IPS-18a (cell line): Measurements from ENCODE around the gene ZIC5.

ENCODE experiments used
- H3K27ac ChIP-seq: one replicate; pipeline ENCODE4 v1.5.1; 2013; ENCODE audit warnings: low read length
- H3K27me3 ChIP-seq: one replicate; pipeline ENCODE4 v1.6.1; 2013; ENCODE audit warnings: mild to moderate bottlenecking, low read length; ENCODE audit not compliant: control insufficient read depth, insufficient read depth
- H3K36me3 ChIP-seq: one replicate; pipeline ENCODE4 v1.6.1; 2013; ENCODE audit warnings: low read depth, low read length; ENCODE audit not compliant: control insufficient read depth
- H3K4me1 ChIP-seq: one replicate; pipeline ENCODE4 v1.6.1; 2013; ENCODE audit warnings: low read depth, low read length; ENCODE audit not compliant: control insufficient read depth
- H3K4me3 ChIP-seq: one replicate; pipeline ENCODE4 v1.5.1; 2013; ENCODE audit warnings: low read length
- H3K9ac ChIP-seq: one replicate; pipeline ENCODE4 v1.6.1; 2013; ENCODE audit warnings: mild to moderate bottlenecking, low read length, moderate library complexity
- H3K9me3 ChIP-seq: one replicate; pipeline ENCODE4 v1.6.1; 2013; ENCODE audit warnings: low read depth, low read length; ENCODE audit not compliant: control insufficient read depth

Gene ZIC5

DNA sequence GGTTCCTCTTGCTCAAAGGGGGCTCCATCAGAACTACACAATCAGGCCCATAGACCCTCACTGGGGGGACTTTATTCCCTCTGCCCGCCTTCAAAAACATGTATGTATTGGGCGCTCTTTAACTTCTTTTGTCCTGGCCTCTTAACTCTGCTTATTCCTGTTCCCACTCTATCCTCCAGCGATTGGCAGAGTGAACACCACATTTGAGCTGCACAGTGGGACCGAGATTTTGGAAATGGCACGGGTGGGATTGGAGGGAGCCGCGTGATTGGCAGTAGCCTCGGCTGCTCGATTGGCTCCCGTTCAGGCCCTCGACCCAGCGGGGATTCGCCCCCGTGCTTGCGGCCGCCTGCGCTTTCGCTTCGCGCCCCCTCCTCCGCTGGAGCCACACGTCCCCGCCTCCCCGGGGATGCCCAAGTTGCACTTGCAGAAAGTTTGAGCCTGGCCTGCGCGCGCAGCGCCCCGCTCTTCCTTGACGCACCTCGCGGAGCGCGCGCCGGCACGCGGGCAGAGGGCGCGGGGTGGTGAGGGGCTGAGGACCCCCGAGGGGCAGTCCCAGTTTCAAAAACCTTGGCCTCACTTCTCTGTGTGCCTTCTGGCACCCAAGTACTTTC, at the start of gene ZIC5:
TSS of gene ZIC5 (minus strand) at position 192 of the 614 bp plus-strand sequence. CDS start at position 28, 164 bp downstream.
- peak within 1 kb of the TSS; percentile 86 for H3K4me3 ChIP-seq
- H3K9ac ChIP-seq = peak within 1 kb of the TSS; percentile 67
- peak within 1 kb of the TSS; percentile 46 for H3K27ac ChIP-seq
- peaks cover 20% of the 10 kb centered on the region for H3K36me3 ChIP-seq
- peaks cover 55% of the 10 kb centered on the region for H3K4me1 ChIP-seq
- H3K27me3 ChIP-seq = peaks cover 19% of the 10 kb centered on the region
- H3K9me3 ChIP-seq = no peaks in the 10 kb centered on the region

DNA sequence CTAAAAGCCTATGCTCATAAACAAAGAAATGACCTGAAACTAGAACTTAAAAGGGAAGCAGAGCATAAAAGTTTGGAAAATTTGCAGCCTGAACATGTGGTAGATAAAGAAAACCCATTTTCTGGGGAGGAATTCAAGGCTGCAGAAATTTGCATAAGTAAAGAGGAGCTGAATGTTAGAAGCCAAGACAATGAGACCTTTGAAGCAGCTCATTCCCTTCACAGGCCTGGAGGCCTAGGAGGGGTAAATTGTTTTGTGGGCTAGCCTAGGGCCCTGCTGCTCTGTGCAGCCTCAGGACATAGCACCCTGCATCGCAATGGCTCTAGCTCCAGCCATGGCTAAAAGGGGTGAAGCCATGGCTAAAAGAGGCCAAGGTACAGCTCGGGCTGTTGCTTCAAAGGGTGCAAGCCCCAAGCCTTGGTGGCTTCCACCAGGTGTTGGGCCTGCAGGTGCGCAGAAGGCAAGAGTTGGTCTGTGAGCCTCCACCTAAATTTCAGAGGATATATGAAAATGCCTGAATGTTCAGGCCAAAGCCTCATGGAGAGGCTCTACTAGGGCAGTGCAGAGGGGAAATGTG, 48.3 kb upstream of the ZIC5 start:
- H3K9me3 ChIP-seq = no peaks in the 10 kb centered on the region
- H3K4me1 ChIP-seq = no peaks in the 10 kb centered on the region
- H3K27ac ChIP-seq = no peak overlapping the region
- H3K27me3 ChIP-seq = no peaks in the 10 kb centered on the region
- no peaks in the 10 kb centered on the region for H3K36me3 ChIP-seq
- H3K4me3 ChIP-seq = no peak overlapping the region
- no peak overlapping the region for H3K9ac ChIP-seq

DNA sequence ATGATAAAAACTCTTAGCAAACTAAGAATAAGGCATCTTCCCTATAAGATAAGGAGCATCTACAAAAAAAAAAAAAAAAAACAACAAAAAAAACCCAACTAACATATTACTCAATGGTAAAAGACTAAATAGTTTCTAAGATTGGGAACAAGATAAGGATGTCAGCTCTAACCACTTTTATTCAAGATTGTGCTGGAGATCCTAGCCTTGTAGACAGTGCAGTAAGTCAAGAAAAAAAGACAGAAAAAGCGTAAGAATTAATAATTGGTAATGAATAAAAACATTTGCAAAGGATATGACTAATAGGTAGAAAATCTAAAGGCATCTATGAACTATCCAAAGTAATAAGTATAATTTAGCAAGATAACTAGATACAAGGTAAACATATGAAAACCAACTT, 43.1 kb upstream of the ZIC5 start:
- H3K27me3 ChIP-seq = no peaks in the 10 kb centered on the region
- no peaks in the 10 kb centered on the region for H3K9me3 ChIP-seq
- no peak overlapping the region for H3K9ac ChIP-seq
- H3K4me1 ChIP-seq = no peaks in the 10 kb centered on the region
- no peak overlapping the region for H3K27ac ChIP-seq
- H3K4me3 ChIP-seq = no peak overlapping the region
- H3K36me3 ChIP-seq = no peaks in the 10 kb centered on the region

DNA sequence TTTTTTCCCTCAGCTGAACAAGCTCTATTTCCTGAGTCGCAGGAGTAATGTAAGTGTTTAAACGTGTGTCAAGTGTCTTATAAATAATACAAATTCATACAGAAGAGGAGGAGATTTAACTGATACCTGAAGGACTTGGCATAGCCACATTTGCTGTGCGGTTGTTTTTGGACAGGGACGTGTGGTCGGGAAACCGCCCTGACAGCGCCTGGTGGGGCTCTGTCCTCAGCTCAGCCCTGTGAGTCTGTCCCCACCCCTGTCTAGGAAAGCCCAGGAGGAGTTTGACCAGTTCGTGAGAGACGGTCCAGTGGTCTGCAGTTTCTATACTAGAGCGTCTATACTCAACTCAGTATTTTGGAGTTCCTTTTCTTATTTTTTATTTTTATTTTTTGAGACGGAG, 26.7 kb upstream of the ZIC5 start:
- Histone ChIP-seq H3K4me1 (peaks cover 36% of the 10 kb centered on the region), H3K36me3 (no peaks in the 10 kb centered on the region), H3K9me3 (no peaks in the 10 kb centered on the region), H3K9ac (no peak overlapping the region), H3K4me3 (no peak overlapping the region), H3K27ac (no peak overlapping the region), H3K27me3 (peaks cover 53% of the 10 kb centered on the region)

DNA sequence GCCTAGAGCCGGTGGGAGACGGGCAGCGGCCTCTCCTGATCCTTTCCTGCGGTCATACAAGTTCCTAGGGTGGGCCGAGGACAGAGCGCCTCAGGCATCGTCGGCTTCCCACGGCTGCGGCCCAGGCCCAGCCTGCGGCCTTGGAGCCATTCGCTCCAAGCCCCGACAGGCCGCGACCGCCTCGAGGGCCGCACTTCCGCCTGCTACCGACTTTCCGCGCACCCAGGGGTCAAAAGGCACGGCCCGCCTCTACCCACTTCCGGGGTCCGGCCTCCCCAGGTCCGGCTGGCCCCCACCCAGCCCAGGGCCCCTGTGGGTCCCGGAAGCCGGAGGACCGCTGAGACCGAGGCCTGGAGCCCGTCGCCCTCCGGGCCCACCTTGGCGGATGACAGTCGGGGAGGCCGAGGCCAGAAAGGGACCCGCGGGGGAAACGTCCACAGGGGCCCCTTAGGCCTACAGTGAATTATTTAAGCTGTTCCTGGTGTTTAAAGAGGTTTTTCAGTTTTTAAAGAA, 26.2 kb upstream of the ZIC5 start:
- Histone ChIP-seq H3K27ac (no peak overlapping the region), H3K4me3 (peak overlapping the region; percentile 49), H3K4me1 (peaks cover 41% of the 10 kb centered on the region), H3K36me3 (no peaks in the 10 kb centered on the region), H3K27me3 (peaks cover 58% of the 10 kb centered on the region), H3K9me3 (no peaks in the 10 kb centered on the region), H3K9ac (peak overlapping the region; percentile 58)

DNA sequence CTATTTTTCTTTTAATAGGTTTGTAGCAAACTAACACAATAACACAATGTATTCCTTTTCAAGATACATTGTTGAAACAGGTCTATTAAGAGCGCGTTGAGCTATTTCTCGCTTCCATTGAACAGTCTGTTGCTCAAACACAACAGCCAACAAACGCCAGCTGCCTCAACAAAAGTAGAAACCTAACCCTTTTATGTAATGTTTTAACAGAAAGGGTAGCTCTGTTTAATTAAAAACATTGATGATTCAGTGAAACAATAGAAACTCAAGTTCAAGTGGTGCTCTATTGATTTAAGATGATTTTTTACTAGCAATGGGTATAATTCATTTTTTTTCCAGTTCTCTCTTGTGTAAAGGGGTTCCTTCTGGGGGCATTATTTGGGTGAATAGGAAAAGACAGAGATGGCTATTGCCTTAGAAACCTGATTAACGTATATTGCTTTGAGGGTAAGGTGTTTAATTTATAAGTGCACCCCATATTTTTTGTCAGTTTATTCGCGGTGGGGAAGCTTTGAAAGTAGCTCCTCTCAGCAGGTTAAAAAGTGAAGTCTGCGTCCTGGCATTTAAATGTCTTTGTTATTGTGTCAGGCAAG, 24.9 kb upstream of the ZIC5 start:
- no peaks in the 10 kb centered on the region for H3K9me3 ChIP-seq
- H3K36me3 ChIP-seq = no peaks in the 10 kb centered on the region
- no peak overlapping the region for H3K27ac ChIP-seq
- peaks cover 71% of the 10 kb centered on the region for H3K27me3 ChIP-seq
- H3K9ac ChIP-seq = no peak overlapping the region
- peak overlapping the region; percentile 49 for H3K4me3 ChIP-seq
- peaks cover 50% of the 10 kb centered on the region for H3K4me1 ChIP-seq

DNA sequence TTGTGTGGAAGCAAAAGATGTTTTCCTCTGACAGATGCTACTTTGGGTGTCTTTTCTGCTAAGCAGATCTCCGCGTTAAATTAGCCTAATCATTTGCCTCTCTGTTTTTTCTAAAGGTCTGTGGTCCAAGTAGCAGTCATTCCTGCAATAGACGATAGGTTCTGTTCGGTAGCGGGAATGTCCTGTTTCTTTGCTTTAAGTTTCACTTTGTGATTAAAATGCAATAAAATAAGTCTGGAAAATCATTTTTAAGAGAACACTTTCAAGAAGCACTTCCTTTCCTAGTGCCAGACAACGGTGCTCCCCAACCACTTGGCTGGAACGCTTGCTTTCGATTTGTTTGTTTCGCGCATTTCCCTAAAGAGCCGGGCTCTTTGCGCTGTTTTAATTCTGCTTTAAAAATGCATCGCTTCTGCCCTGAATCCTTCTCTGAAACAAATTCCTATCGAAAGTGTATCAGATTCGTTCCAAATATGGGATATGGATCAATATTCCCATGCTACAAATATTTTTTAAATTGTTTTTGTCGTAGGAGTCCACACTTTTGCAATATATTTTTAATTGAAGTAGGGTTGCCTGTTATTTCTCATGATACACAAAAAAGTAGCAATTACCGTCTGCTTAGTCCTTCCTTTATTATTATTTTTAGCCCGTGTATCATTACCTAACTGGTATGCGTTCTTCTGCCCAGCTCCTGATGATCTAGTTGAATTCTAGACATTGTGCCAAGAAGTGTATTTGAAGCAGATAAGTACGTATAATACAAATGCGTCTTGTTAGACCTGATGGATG, 24.2 kb upstream of the ZIC5 start:
- H3K4me3 ChIP-seq = peak overlapping the region; percentile 49
- no peak overlapping the region for H3K9ac ChIP-seq
- no peaks in the 10 kb centered on the region for H3K9me3 ChIP-seq
- no peak overlapping the region for H3K27ac ChIP-seq
- H3K36me3 ChIP-seq = no peaks in the 10 kb centered on the region
- peaks cover 78% of the 10 kb centered on the region for H3K27me3 ChIP-seq
- H3K4me1 ChIP-seq = peaks cover 54% of the 10 kb centered on the region

DNA sequence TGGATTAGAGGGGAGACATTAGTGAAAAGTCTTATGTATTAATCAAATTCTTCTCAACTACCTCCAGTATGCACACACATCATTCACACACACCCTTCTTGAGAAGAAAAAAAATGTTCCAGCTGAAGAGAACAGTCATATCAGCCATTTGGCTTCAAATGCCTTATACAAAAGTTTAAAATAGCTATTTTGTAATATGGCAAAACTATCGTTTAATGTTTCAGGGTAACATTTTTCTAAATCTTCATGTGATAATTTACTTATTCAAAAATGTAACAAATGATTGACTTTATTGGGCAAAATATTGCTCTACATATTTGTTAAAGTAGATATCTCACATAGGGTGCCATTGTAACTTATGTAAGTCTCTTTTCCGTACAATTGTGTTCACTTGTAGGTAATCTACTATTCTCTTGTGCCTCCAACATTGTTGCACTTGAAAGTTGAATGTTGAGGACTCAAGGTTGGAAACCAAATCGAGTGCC, 23.6 kb upstream of the ZIC5 start:
- Histone ChIP-seq H3K4me3 (peak overlapping the region; percentile 49), H3K9ac (no peak overlapping the region), H3K9me3 (no peaks in the 10 kb centered on the region), H3K27me3 (peaks cover 84% of the 10 kb centered on the region), H3K36me3 (no peaks in the 10 kb centered on the region), H3K27ac (no peak overlapping the region), H3K4me1 (peaks cover 56% of the 10 kb centered on the region)

DNA sequence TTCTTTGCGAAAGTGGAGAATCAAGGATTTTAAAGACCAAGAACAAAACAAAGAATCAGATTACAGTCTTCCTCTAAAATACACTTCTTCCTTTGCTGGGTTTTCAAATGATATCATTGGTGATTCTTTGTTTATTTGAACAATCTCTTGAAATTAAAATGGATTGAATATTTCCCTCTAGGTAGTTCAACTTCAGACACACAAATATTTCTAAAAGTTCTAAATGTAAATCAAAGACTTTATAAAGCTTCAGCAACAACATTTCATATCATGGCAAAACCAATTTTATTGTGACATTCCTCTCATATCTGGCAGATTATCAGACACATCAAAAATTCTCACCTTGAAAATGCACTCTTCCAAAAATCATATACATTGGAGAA, 23.1 kb upstream of the ZIC5 start:
- H3K4me3 ChIP-seq = no peak overlapping the region
- H3K9ac ChIP-seq = no peak overlapping the region
- H3K36me3 ChIP-seq = no peaks in the 10 kb centered on the region
- peaks cover 89% of the 10 kb centered on the region for H3K27me3 ChIP-seq
- no peak overlapping the region for H3K27ac ChIP-seq
- H3K4me1 ChIP-seq = peaks cover 61% of the 10 kb centered on the region
- no peaks in the 10 kb centered on the region for H3K9me3 ChIP-seq

DNA sequence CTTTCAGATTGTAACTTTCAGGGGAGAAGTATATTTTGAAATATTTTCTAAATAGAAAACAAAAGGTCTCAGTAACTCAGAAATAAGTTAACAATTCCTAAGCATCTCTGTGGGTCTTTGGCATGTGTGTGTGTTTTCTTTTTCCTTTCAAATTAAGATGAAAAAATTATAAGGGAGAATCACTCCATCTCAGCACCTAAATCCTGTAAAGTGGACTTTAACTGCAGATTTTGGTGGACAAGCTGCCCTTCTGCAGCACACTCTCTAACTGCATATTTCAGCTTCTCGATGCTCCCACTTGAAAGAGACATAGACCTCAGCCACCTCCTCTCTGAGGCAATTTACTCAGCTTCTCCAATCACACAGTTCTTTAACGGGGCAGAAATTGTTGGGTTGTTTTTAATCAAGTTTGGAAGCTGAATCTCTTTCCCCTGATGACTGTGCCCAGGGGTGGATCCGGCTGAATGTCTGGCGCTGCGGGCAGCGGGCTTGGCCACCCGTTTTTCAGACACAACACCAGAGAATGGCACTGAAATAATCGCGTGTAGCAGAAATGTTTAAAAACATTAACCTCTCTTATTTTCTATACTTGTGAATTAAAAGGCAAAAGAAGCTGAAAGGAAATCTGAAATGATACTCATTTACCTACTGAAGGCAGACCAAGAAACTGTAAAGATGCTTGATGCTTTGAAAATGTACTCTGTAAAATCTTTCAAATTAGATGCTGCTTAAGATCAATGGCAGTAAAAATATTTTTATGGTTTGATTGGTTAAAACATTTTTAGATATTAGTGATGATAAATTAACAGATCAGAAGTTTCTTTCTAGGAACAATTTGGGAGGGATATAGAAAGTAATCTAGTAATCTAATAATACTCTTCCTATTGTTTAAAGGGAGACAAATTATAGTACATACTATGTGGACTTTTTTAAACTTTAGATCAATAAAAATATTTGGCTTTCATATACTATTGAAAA, 22.4 kb upstream of the ZIC5 start:
- peaks cover 96% of the 10 kb centered on the region for H3K27me3 ChIP-seq
- H3K4me1 ChIP-seq = peaks cover 68% of the 10 kb centered on the region
- H3K36me3 ChIP-seq = no peaks in the 10 kb centered on the region
- no peaks in the 10 kb centered on the region for H3K9me3 ChIP-seq
- no peak overlapping the region for H3K27ac ChIP-seq
- no peak overlapping the region for H3K4me3 ChIP-seq
- no peak overlapping the region for H3K9ac ChIP-seq
